WTC11 (cell line): ENCODE data around the gene ILF3. TPM values are rescaled to one million over a fixed set of nuclear protein-coding genes. Genes with fewer than 3 reads are reported as not detected.

Source experiments
- ATAC-seq: fragments of 200-7000 bp; cut with Tn5 transposase; 2 replicates; pipeline ENCODE4 v1.10.0; 2021; ENCODE audit warnings: mild to moderate bottlenecking, moderate library complexity
- CTCF ChIA-PET: fragments of 300-600 bp; sonication (Branson Sonifier 250); formaldehyde crosslinking; loops from one replicate; lab custom pipeline; 2021; ENCODE audit warnings: antibody characterized with exemption; lab: Charles Lee
- POLR2A ChIA-PET: fragments of 350-600 bp; sonication (Branson Sonifier 250); formaldehyde crosslinking; loops from one replicate; lab custom pipeline; 2021; ENCODE audit warnings: antibody characterized with exemption; lab: Charles Lee
- DNase-seq: peaks from one replicate; pipeline ENCODE4 v3.0.0; 2021; ENCODE audit warnings: low spot score
- H3K27ac Mint-ChIP-seq: 2 replicates; pipeline ENCODE4 v1.8.0; 2021; ENCODE audit warnings: mixed read lengths
- H3K27me3 Mint-ChIP-seq: 2 replicates; pipeline ENCODE4 v1.8.0; 2021; ENCODE audit warnings: low read depth, mild to moderate bottlenecking, moderate library complexity, mixed read lengths
- H3K36me3 Mint-ChIP-seq: 2 replicates; pipeline ENCODE4 v1.8.0; 2021; ENCODE audit warnings: mixed read lengths
- H3K4me1 Mint-ChIP-seq: 2 replicates; pipeline ENCODE4 v1.8.0; 2022; ENCODE audit warnings: mixed read lengths
- H3K4me3 Mint-ChIP-seq: 2 replicates; pipeline ENCODE4 v1.8.0; 2021; ENCODE audit warnings: mild to moderate bottlenecking, moderate library complexity, mixed read lengths
- H3K9me3 Mint-ChIP-seq: 2 replicates; pipeline ENCODE4 v1.8.0; 2021; ENCODE audit warnings: mixed read lengths
- AR ChIP-seq: fragments of 250-450 bp; sonication (Bioruptor Pico); IDR thresholded peaks from 2 replicates; pipeline ENCODE4 v1.9.0; 2021; ENCODE audit warnings: mild to moderate bottlenecking
- ATF3 ChIP-seq: sonication (generic); formaldehyde crosslinking; conservative IDR thresholded peaks from 2 replicates; pipeline ENCODE4 v1.8.1; 2022; ENCODE audit warnings: mild to moderate bottlenecking, missing genetic modification reagents
- ATF6 ChIP-seq: sonication (generic); formaldehyde crosslinking; IDR thresholded peaks from 2 replicates; pipeline ENCODE4 v1.8.1; 2023; ENCODE audit warnings: mild to moderate bottlenecking, missing genetic modification reagents
- EMX1 ChIP-seq: fragments of 250-450 bp; sonication (Bioruptor Pico); IDR thresholded peaks from 2 replicates; pipeline ENCODE4 v1.8.0; 2021; ENCODE audit warnings: mild to moderate bottlenecking
- ETV6 ChIP-seq: sonication (generic); formaldehyde crosslinking; IDR thresholded peaks from 2 replicates; pipeline ENCODE4 v1.8.1; 2022; ENCODE audit warnings: mild to moderate bottlenecking, missing genetic modification reagents
- FOXJ3 ChIP-seq: sonication (generic); formaldehyde crosslinking; IDR thresholded peaks from 2 replicates; pipeline ENCODE4 v1.9.0; 2021; ENCODE audit warnings: missing genetic modification reagents, mild to moderate bottlenecking, borderline replicate concordance
- FOXP1 ChIP-seq: sonication (generic); formaldehyde crosslinking; IDR thresholded peaks from 2 replicates; pipeline ENCODE4 v1.8.0; 2022; ENCODE audit warnings: missing genetic modification reagents, mild to moderate bottlenecking, moderate library complexity, borderline replicate concordance
- FOXP4 ChIP-seq: sonication (generic); formaldehyde crosslinking; IDR thresholded peaks from 2 replicates; pipeline ENCODE4 v1.8.0; 2022; ENCODE audit warnings: mild to moderate bottlenecking, missing genetic modification reagents
- GABPB1 ChIP-seq: sonication (generic); formaldehyde crosslinking; IDR thresholded peaks from 2 replicates; pipeline ENCODE4 v1.8.1; 2023; ENCODE audit warnings: mild to moderate bottlenecking, missing genetic modification reagents
- MYBL2 ChIP-seq: sonication (generic); formaldehyde crosslinking; IDR thresholded peaks from 2 replicates; pipeline ENCODE4 v1.8.1; 2023; ENCODE audit warnings: mild to moderate bottlenecking, moderate library complexity, missing genetic modification reagents
- NFATC4 ChIP-seq: fragments of 250-450 bp; sonication (Bioruptor Pico); IDR thresholded peaks from 2 replicates; pipeline ENCODE4 v1.9.0; 2021; ENCODE audit warnings: mild to moderate bottlenecking
- OVOL2 ChIP-seq: fragments of 250-450 bp; sonication (Bioruptor Pico); IDR thresholded peaks from 2 replicates; pipeline ENCODE4 v1.9.0; 2021; ENCODE audit warnings: mild to moderate bottlenecking, borderline replicate concordance
- RELA ChIP-seq: sonication (generic); formaldehyde crosslinking; IDR thresholded peaks from 2 replicates; pipeline ENCODE4 v1.8.1; 2022; ENCODE audit warnings: missing genetic modification reagents, mild to moderate bottlenecking, borderline replicate concordance
- SP1 ChIP-seq: sonication (generic); formaldehyde crosslinking; conservative IDR thresholded peaks from 2 replicates; pipeline ENCODE4 v1.8.1; 2022; ENCODE audit warnings: missing genetic modification reagents
- TEAD1 ChIP-seq: sonication (generic); formaldehyde crosslinking; IDR thresholded peaks from 2 replicates; pipeline ENCODE4 v1.8.0; 2022; ENCODE audit warnings: mild to moderate bottlenecking, missing genetic modification reagents
- ZBTB21 ChIP-seq: sonication (generic); formaldehyde crosslinking; IDR thresholded peaks from 2 replicates; pipeline ENCODE4 v1.8.1; 2023; ENCODE audit warnings: mild to moderate bottlenecking, missing genetic modification reagents, borderline replicate concordance
- ZBTB43 ChIP-seq: sonication (generic); formaldehyde crosslinking; IDR thresholded peaks from 2 replicates; pipeline ENCODE4 v1.8.1; 2023; ENCODE audit warnings: mild to moderate bottlenecking, missing genetic modification reagents
- ZNF232 ChIP-seq: sonication (generic); formaldehyde crosslinking; IDR thresholded peaks from 2 replicates; pipeline ENCODE4 v1.8.0; 2022; ENCODE audit warnings: mild to moderate bottlenecking, missing genetic modification reagents
- ZNF281 ChIP-seq: sonication (generic); formaldehyde crosslinking; IDR thresholded peaks from 2 replicates; pipeline ENCODE4 v1.8.0; 2023; ENCODE audit warnings: mild to moderate bottlenecking, missing genetic modification reagents
- ZNF416 ChIP-seq: fragments of 250-450 bp; sonication (Bioruptor Pico); IDR thresholded peaks from 2 replicates; pipeline ENCODE4 v1.9.0; 2021; ENCODE audit warnings: mild to moderate bottlenecking, inconsistent platforms
- ZNF425 ChIP-seq: fragments of 250-450 bp; sonication (Bioruptor Pico); conservative IDR thresholded peaks from 2 replicates; pipeline ENCODE4 v1.9.0; 2021; ENCODE audit warnings: mild to moderate bottlenecking
- ZNF671 ChIP-seq: fragments of 250-450 bp; sonication (Bioruptor Pico); IDR thresholded peaks from 2 replicates; pipeline ENCODE4 v1.8.0; 2021; ENCODE audit warnings: mild to moderate bottlenecking
- total RNA-seq: library from RNA; stranded (reverse); gene quantifications from 3 replicates; pipeline ENCODE4 v1.2.3, GENCODE V29; 2021

Gene ILF3
- total RNA-seq, 1 experiment from 2014 or later: 659 TPM

GRCh38 chr19:10653482-10653731 lies 739 bp upstream of the ILF3 start (continued):
- TF ChIP-seq AR: no peak
- TF ChIP-seq ZBTB43 (CRISPR knock-in tag): no peak
- TF ChIP-seq ZNF416: 0 out of 2 replicates have a peak, but pooled peaks have one; percentile 33
- TF ChIP-seq OVOL2 (CRISPR knock-in tag): no peak
- peak; percentile 12; the same call in 1 of the 2 replicates for TF ChIP-seq ZNF671 (CRISPR knock-in tag)
- TF ChIP-seq ZNF425 (CRISPR knock-in tag): no peak
- TF ChIP-seq ATF3: no peak
- 0 out of 2 replicates have a peak, but pooled peaks have one; percentile 55 for TF ChIP-seq EMX1 (CRISPR knock-in tag)
- no peak for TF ChIP-seq SP1 (CRISPR knock-in tag)
- TF ChIP-seq, all 79 proteins: peak for 5

GRCh38 chr19:10654610-10655456 lies 687 bp downstream of the ILF3 start:
- Mint-ChIP-seq H3K4me1 (peaks cover 30% of the 10 kb centered on the region), H3K27me3 (no peaks in the 10 kb centered on the region), H3K27ac (peak overlapping the region; percentile 99), H3K36me3 (peaks cover 35% of the 10 kb centered on the region), H3K4me3 (peak overlapping the region; percentile 96), H3K9me3 (no peaks in the 10 kb centered on the region)
- DNase-seq (peak; percentile 87), ATAC-seq (peak; percentile 34)
- ChIA-PET CTCF (interaction anchor here (1.2 kb wide), 1 partner anchor 74 kb away, joined by 3 read pairs; no protein-coding TSS in a partner anchor), POLR2A (no interaction called here)
- TF ChIP-seq ZNF281 (no peak), ATF6 (CRISPR knock-in tag) (no peak), FOXP1 (CRISPR knock-in tag) (no peak), RELA (CRISPR knock-in tag) (no peak), FOXJ3 (CRISPR knock-in tag) (no peak), GABPB1 (CRISPR knock-in tag) (no peak), NFATC4 (CRISPR knock-in tag) (no peak), TEAD1 (no peak), ETV6 (CRISPR knock-in tag) (no peak), ZBTB21 (CRISPR knock-in tag) (no peak), FOXP4 (CRISPR knock-in tag) (no peak; the same call in 1 of the 2 replicates), ATF3 (no peak), MYBL2 (CRISPR knock-in tag) (no peak), ZNF232 (CRISPR knock-in tag) (no peak)
